HEK293T (cell line): ENCODE results near the gene KCMF1.

ENCODE experiments used
- ARNT ChIP-seq: fragments of 450-650 bp; IDR thresholded peaks from 2 replicates; pipeline ENCODE4 v1.6.1; 2017; ENCODE audit warnings: mild to moderate bottlenecking
- BHLHE40 ChIP-seq: fragments of 450-650 bp; IDR thresholded peaks from 2 replicates; pipeline ENCODE4 v1.6.1; 2016; ENCODE audit warnings: mild to moderate bottlenecking, moderate library complexity, borderline replicate concordance
- ELF4 ChIP-seq: fragments of 450-650 bp; IDR thresholded peaks from 2 replicates; pipeline ENCODE4 v1.6.1; 2017; ENCODE audit warnings: antibody characterized with exemption
- FOXA1 ChIP-seq: fragments of 450-650 bp; IDR thresholded peaks from 2 replicates; pipeline ENCODE4 v1.6.1; 2016; ENCODE audit warnings: mild to moderate bottlenecking
- HDGF ChIP-seq: fragments of 450-650 bp; IDR thresholded peaks from 2 replicates; pipeline ENCODE4 v1.6.1; 2017; ENCODE audit warnings: antibody characterized with exemption, borderline replicate concordance
- SP1 ChIP-seq: fragments of 450-650 bp; IDR thresholded peaks from 2 replicates; pipeline ENCODE4 v1.6.1; 2017
- ZNF384 ChIP-seq: fragments of 450-650 bp; IDR thresholded peaks from 2 replicates; pipeline ENCODE4 v1.6.1; 2016

DNA sequence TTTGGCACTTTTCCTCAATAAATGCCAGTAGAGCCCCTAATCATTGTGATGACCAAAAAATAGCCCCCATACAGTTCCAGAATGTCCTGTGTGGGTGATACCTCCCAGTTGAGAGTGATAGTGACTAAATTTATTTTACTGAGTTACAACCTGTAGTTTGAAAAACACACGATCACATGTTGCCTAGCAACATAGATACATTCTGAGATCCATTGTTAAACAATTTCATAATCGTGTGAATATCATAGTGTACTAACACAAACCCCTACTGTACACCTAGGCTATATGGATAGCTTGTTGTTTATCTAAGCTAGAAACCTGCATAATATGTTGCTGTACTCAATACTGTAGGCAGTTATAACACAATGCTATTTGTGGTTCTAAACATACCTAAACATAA lies 30.6 kb downstream of the KCMF1 start:
- TF ChIP-seq BHLHE40 (no peak), SP1 (no peak), ZNF384 (no peak), ARNT (no peak), HDGF (no peak), FOXA1 (no peak), ELF4 (no peak)
